Activated CD4-positive, CD25-positive, alpha-beta regulatory T cell treated with anti-CD3 and anti-CD28 coated beads, Interleukin-2, amount 50 U/mL, for 16 hours (primary cell): ENCODE measurements around the gene SELENOF.
A peak's percentile ranks its signal among the peaks of the same experiment; 100 is the strongest.
"Not testable (repeated sequence)": the region's sequence is repeated elsewhere in the genome, so short reads cannot be mapped to it uniquely, and the experiment has no call there.

Source experiments
- DNase-seq: peaks from one replicate; pipeline ENCODE4 v3.0.0-alpha.2; 2020; ENCODE audit warnings: low read depth, low spot score

The SELENOF gene

DNA sequence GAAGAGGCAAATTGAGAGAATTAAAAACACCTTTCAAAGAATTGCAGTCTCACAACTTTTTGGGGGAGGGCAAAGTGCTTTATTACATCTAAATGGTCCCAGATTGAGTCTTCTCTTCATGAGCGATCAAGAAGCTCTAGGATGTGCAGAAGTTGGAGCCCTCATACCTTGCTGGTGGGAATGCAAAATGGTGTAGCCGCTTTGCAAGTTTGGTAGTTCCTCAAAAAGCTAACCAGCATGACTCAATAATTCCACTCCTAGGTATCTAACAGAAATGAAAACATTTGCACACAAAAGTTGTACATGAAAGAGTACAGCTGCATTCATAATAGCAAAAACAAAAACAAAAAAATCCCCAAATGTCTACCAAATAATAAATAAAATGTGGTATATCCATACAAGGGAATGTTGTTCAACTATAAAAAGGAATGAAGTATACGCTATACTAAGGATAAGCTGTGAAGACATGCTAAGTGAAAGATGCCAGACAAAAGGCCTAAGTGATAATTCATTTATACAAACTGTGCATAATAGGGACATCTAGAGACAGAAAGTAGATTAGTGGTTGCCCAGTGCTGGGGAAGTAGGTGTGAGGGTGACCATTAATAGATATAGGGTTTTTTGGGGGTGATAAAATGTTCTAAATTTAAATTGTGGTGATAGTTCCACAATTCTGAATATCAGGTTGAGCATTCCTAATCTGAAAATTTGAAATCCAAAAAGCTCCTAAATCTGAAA lies 55.2 kb downstream of the SELENOF start:
- DNase-seq, result no peak

DNA sequence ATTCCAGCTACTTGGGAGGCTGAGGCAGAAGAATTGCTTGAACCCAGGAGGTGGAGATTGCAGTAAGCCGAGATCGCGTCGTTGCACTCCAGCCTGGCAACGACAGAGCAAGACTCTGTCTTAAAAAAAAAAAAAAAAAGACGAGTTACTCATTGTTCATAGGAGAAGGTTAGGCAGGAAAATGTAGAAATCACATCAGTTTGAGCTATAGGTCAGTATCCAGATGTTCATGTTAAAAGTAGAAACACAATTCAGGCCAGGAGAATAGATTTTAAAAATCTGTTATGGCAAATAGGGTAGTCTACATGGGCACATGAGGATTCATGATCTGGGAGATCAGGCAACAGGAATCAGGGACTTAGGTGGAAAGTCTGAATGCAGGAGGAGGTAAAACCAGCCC lies 57.7 kb downstream of the SELENOF start:
- DNase-seq, result no peak

DNA sequence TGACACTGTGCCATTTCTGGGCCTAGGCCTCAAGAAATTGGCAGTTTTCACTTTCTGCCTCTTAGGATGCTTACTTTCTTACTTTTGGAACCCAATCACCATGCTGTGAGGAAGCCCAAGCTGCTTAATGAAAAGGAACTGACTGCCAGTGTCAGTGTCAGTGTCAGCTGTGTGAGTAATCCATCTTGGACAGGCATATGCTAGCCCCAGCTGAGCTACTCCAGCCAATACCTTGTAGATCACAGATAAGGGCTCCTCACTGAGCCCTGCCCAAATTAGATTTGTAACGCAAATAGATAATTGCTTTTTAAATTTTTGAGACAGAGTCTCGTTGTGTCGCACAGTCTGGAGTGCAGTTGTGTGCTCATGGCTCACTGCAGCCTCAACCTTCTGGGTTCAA lies 59.6 kb downstream of the SELENOF start:
- no peak for DNase-seq

GRCh38 chr1:86852782-86853408 lies 61.0 kb downstream of the SELENOF start:
- no peak for DNase-seq

DNA sequence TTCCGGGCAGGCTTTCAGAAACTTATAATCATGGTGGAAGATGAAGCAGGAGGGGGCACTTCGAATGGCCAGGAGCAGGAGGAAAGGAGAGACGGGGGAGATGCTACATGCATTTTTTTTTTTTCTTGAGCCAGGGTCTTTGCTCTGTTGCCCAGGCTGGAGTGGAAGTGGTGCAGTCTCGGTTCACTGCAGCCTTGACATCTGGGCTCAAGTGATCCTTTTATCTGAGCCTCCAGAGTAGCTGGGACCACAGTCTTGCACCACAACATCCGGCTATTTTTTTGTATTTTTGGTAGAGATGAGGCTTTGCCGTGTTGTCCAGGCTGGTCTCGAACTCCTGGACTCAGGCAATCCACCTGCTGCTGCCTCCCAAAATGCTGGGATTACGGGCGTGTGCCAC lies 61.6 kb downstream of the SELENOF start:
- DNase-seq, result no peak

GRCh38 chr1:86849756-86850155 lies 64.2 kb downstream of the SELENOF start:
- DNase-seq, result no peak

DNA sequence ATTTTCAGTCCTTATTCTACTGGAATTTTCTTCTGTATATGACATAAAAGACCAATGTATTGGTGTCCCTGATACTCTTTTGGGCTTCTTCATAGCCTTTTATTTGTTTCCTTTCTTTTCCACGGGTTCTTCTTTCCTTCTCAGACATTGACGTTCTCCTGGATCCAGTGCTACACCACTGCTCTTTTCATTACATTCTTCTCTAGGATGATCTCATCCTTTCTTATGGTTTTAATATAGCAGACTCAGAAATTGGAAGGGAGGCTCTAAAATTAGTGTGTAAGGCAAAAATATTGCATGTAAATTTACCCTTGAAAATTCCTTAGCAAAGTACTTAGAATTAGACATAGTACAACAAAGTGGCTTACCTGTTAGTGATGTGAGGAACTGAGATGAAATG lies 65.3 kb downstream of the SELENOF start:
- no peak for DNase-seq

- no peak for DNase-seq
These were observed 67.7 kb downstream of the SELENOF start for GRCh38 chr1:86846164-86846647.

DNA sequence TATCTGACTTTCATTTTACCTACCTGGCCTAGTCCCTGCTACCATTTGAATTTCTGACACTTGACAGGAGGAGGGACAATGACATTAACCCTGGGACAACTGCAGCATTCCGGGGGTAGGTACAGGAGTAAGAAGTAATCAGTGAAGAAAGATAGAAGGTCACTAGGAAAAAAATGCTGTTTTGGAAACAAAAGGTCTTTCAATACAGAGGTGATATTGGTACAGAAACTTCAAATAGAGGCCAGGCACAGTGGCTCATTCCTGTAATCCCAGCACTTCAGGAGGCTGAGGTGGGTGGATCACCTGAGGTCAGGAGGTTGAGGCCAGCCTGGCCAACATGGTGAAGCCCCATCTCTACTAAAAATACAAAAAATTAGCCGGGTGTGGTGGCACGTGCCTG lies 68.4 kb downstream of the SELENOF start:
- DNase-seq, result no peak

GRCh38 chr1:86841116-86841515 lies 72.8 kb downstream of the SELENOF start:
- DNase-seq, result no peak

DNA sequence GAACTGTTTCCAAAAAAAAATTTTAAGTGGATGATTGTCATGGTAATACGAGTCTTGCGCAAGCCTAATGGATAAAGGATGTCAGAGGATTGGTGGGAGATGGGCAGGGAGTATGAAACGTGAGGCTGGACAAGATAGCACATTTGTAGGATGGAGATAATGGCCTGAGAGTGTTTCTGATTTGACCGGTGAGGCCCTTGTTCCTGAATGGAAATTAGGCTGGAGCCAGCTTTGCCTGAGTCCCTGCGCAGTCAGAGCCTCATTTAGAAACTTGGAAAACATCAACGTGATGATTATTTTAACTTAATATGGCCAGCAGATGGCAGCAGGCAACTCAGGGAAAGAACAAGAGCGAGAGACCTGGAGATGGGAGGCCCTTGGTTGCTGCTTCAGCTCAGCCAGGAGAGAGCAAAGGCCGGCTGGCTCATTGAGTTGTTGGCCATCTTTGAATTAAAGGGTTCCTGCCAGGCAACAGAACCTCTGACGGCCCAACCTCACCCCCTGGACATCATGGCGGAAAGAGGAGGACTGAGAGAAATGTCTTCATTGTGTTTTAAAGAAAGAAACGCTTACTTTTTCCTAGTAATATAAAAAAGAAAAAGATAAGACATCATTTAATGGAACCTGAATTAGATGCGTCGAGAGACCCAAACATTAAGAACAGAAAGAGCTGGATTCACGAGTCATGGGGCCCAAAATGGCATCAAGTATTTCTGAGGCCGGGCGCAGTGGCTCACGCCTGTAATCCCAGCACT lies 80.3 kb downstream of the SELENOF start:
- peak; percentile 26 for DNase-seq

- no peak for DNase-seq
These were observed 81.5 kb downstream of the SELENOF start for GRCh38 chr1:86832433-86832832.

DNA sequence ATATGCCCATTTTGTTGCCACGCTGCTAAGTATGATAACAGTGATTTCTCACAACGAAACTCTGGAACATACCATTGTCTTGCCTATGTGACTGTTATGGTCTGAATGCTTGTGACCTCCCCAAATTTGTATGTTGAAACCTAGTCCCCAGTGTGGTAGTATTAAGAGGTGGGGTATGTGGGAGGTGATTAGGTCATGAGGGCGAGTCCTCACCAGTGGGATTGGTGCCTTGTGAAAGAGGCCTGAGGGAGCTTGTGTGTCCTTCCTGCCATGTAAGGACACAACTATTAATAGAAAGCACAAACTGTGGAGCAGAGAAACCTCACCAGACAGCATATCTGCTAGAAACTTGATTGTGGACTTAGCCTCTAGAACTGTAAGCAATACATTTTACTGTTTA lies 84.6 kb downstream of the SELENOF start:
- DNase-seq, result no peak

- DNase-seq, result no peak
These were observed 85.9 kb downstream of the SELENOF start for GRCh38 chr1:86828024-86828423.

- no peak for DNase-seq
These were observed 87.1 kb downstream of the SELENOF start for GRCh38 chr1:86826856-86827255.

- DNase-seq, result no peak
These were observed 88.6 kb downstream of the SELENOF start for GRCh38 chr1:86825319-86825718.

GRCh38 chr1:86823821-86824500 lies 90.0 kb downstream of the SELENOF start:
- no peak for DNase-seq

- no peak for DNase-seq
These were observed 90.5 kb downstream of the SELENOF start for GRCh38 chr1:86823386-86823785.

DNA sequence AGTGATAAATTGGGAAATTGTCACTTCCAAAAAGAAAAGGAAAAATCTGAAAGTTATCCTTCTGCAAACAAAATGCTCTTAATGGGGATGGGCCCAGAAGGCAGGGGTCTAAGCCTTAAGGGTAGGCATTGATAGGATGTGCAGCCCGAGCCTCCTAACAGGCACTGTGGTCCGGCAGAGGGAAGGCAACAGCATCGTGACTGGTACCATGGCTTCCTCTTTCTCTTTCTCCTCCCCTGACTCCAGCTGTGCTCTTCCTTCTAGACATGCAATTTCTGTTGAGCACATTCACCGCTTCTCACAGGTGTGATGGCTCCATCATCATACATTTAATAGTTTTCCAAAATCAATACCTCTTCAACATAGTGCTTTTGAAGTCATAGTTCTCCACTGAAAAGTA lies 91.5 kb downstream of the SELENOF start:
- no peak for DNase-seq

GRCh38 chr1:86821956-86822355 lies 92.0 kb downstream of the SELENOF start:
- DNase-seq, result no peak

- not testable (repeated sequence) for DNase-seq
These were observed 94.0 kb downstream of the SELENOF start for GRCh38 chr1:86819970-86820369.

DNA sequence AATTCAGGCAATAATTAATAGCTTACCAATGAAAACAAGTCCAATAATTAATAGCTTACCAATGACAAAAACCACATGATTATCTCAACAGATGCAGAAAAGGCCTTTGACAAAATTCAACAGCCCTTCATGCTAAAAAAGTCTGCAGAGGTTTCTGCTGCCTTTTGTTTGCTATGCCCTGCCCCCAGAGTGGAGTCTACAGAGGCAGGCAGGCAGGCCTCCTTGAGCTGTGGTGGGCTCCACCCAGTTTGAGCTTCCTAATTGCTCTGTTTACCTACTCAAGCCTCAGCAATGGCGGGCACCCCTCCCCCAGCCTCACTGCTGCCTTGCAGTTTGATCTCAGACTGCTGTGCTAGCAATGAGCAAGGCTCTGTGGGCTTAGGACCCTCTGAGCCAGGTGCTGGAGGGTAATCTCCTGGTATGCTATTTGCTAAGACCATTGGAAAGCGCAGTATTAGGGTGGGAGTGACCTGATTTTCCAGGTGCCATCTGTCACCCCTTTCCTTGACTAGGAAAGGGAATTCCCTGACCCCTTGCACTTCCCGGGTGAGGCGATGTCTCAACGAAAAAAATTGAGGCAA lies 96.6 kb downstream of the SELENOF start:
- DNase-seq, result not testable (repeated sequence)
